Measurements from ENCODE around the gene LRP1B.
"Not testable (repeated sequence)": the region's sequence is repeated elsewhere in the genome, so short reads cannot be mapped to it uniquely, and the experiment has no call there.

LRP1B gene

DNA sequence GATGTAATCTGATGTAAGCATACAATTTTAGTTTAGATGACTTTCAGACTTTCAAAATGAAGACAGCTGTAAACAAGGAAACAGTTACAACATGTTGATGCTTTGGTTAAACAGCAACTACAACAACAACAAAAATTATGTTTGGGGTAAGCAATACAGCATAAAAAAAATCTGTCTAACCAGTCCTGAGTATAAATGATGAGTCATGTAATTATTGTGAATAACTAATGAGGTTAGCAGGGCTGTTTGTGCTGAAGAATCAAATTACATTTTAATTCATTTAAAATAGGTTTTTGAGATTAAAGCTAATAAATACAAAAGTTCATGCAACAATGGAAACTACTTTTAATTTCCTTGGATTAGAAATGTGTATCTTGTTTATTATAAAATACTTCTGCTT, 266.9 kb downstream of the LRP1B start:
- no peak for DNase-seq

DNA sequence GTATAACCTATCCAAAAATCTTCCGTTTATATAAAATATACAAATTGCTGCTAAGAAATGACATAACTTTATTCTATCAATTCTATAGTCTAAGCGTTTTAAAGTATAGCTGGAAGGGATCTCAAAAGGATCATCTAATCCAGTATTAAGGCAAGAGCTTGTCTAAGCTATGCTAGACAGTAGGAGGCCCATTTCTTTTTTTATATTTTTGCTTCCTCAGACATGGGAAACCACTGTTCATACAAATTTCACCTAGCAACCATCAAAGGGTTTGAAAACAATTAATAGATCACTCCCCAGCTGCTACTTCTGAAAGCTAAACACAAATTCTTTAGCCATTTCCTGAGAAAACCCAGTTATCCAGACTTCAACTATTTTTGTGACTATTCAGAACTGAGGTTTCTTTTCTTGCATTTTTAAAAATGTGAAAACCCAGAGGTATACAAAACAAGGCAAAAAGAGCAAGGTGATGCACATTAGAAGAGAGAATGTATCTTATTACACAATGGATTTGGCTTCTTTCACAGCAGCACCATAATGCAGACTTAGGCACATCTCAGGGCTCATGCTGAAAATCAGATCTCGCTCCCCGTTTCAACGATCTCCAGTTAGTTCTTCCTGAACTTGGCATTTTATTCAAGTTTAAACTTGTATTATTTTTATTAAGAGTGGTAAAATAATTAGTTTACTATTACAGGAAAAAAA, 274.4 kb downstream of the LRP1B start:
- no peak for DNase-seq

DNA sequence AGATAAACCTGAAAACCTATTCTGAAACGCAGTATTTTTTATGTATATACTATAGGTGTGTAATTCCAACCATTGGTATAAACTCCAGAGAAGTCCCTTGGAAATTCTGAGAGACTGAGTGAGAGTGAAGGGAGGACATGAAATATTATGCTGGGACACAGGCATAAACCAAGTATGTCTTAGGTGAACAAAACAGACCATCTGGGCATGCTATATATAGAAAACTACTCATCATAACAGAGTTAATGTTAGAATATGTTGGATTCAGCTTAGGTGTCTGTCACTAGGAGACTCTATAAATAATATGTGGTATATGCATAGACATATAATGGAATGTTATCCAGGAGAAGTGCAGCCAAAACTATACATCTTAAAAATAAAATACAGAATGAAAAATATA, 282.6 kb downstream of the LRP1B start:
- DNase-seq: no peak

DNA sequence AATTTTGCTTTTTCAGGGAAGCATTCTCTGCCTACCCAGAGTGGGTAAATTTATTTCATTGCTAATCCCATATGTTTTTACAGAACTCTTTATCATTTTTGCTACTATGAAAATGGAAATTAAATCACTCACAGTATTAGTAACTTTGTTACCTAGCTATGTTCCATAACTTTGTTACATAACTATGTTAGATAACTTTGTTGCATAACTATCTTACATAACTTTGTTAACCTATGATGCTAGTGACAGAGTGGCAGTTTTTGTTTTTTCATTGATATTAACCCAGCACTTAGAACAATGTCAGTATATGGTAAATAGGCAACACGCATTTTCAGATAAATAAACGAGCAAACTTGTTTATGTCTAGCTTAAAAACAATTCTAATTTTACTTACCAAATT, 286.6 kb downstream of the LRP1B start:
- DNase-seq: no peak

DNA sequence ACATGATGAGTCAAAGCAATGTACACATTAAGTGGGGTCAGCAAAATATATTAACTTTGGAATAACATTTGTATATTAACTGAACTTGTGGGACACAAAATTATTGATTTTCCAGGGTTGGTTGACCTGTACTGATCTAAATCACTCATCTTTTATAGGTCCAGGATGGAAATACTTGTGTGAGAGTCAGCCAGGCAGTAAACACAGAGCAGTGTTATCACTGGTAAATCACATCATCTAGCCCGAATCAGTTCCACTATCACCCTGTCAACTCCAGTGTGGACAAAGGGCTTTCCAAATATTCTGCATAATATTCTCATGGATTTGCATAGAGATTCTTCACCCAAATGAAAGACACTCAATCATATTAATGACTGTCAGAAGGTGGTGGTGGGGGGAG, 295.7 kb downstream of the LRP1B start:
- DNase-seq: no peak

DNA sequence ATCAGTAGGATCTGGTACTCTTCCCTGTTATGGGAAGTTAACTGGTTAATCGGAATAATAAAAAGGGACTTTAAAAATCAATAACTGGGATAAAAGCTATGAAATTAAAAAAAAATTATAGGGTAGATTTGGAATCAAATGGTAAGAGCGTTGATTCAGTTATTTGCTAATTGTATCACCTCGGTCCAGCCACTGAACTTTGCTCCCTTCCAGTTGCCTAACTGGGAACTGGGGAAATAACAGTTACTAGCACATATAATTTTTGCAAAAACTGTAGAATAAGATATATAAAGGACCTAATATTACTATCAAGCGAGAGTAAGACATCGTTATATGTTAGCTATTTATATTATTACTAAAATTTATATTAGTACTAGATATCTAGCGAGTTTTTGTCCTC, 302.1 kb downstream of the LRP1B start:
- no peak for DNase-seq

DNA sequence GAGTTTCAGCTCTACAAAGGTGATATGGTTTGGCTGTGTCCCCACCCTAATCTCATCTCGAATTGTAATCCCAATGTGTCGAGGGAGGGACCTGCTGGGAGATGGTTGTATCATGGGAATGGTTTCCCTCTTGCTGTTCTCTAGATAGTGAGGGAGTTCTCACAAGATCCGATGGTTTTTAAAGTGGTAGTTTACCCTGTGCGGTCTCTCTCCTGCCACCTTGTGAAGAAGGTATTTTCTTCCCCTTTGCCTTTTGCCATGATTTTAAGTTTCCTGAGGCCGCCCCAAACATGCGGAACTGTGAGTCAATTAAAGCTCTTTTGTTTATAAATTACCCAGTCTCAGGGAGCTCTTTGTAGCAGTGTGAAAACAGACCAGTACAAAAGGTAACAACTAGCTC, 306.0 kb downstream of the LRP1B start:
- no peak for DNase-seq

DNA sequence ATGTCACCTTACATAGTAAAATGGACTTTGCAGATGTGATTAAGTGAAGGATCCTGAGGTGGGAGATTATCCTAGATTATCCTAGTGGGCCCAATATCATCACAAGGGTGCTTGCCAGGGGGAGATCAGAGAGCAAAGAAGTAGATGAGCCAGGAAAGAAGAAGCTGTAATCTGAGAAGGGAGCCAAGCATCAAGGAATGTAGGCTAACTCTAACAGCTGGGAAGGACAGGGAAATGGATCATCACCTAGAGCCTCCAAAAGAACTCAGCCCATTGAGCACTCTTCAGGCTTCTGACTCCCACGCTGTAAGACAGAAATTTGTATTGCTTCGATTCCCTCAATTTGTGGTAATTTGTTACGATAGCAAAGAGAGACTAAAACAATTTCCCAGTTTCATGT, 309.9 kb downstream of the LRP1B start:
- DNase-seq: no peak

DNA sequence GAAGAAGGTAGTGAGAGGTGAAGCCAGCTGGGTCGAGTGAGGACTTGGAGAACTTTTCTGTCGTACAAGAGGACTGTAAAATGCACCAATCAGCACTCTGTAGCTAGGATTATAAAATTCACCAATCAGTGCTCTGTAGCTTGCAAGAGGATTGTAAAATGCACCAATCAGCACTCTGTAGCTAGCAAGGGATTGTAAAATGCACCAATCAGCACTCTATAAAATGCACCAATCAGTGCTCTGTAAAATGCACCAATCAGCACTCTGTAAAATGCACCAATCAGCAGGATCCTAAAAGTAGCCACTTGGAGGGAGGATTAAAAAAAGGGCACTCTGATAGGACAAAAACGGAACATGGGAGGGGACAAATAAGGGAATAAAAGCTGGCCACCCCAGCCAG, 315.5 kb downstream of the LRP1B start:
- DNase-seq: not testable (repeated sequence)

DNA sequence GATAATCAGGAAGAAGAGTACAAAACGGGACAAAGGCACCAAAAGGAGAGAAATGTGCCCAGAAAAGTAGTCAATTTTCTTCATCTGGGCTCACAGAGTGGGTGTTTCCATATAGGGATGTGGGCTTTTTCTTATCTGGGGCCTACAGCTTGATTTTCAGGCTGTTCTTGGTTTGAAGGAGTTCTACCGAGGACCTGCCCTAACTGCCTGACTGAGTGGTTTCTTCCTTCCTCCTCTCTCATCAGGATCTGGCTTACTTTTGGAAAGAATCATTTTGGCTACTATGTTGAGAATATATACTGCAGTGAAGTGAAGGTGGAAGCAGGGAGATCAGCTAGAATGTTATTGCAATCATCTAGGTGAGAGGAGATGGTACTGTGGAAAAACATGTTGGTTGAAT, 316.7 kb downstream of the LRP1B start:
- no peak for DNase-seq

DNA sequence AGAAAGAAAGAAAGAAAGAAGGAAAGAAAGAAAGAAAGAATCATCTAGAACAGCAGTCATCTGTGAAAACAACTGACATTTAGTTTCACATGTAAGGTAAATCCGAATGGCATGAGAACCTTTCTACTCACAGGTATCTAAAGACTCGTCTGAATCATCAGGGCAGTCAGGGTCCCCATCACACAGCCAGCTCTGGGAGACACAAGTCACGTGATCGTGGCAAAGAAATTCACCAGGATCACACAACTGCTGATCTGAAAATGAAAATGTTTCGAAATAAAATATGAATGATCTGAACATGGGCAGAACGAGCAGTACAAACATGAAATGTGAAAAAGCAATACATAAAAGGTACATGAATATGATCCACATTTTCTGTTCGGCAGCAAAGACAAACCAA, 320.7 kb downstream of the LRP1B start:
- no peak for DNase-seq

DNA sequence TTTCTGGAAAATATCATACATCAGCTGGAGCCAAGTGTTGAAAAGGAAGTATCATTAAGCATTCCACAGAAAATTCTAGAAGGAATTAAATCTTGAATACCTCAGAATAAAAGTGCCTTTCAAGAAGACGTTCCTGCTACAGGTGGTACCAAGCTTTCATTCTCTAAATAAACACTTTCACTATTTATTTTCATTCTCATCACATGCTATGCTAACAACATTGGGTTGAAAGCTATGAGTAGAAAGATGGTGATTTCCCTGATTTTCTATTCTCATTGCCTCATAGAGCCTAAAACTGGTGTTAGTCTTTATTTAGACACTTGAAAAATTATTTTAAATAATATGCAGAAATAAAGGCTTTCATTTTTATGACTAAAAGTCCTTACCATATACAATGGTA, 324.7 kb downstream of the LRP1B start:
- DNase-seq: no peak

DNA sequence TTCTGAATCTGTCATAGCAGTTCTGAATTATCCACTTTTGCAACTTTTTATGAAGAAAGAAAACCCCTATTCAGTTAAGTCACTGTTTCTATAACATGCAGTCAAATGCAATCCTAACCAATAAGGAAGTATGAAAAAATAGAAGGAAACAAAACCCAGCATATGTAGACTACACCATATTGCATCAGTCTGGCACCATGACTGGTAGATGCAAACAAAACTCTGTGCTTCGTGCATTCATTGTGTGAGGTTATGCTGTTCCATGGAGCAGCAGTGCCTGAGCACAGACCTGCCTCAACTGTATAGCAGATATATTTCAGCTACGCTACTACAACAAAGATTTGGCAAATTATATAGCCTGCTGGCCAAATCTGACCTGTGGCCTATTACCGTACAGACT, 325.5 kb downstream of the LRP1B start:
- no peak for DNase-seq

DNA sequence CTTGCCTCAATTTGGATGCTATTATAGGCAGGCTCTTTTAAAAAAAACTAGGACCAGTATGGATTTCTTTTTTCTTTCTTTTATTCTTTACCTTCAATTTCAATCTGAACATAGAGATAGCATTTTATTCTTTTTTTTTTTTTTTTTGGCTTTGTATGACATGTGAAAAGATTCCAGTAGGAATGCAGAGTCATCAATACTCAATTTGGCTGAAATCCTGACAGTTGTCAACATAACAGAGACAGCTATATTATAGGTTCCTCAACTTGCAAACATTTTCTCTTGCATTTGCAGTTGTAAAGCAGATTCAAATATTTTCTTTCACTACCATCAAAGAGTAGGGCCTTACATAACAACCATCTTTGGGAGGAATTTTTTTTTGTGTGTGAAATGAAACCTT, 334.4 kb downstream of the LRP1B start:
- DNase-seq: no peak

DNA sequence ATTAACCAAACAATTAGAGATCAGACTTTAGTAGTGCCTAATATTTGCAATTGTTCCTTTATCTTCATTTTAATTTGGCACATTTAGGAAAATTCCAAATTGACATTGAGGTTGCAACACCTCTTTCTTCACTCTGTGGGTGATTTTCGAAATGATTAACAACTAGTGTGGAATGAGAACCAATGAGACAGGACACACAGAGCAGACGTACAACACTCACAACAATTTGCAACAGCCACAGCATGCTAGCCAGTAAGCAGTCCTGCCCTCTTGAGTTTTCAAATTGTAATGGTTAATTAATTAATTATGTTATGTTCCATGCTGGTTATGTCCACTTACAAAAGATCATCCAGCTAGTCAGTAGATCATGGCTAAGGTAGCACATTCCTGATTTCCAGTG, 339.3 kb downstream of the LRP1B start:
- DNase-seq: no peak

DNA sequence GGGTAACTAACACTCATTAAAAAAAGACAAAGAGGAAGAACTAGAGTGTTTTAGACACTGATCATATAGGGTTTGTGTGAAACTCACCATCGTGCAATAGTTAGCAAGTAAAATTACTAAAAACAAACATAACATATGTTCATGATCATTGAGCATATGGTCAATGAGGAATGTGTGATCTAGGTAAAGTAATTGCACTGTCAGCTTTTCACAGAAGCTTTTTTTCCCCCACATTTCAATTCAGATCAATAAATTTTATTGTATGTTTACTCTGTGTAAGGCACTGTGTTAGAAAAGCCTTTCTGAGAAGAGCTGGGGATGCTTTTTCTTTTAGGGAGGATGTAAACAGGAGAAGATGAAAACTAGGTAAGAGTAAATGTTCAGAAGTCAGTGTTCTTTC, 348.2 kb downstream of the LRP1B start:
- no peak for DNase-seq

DNA sequence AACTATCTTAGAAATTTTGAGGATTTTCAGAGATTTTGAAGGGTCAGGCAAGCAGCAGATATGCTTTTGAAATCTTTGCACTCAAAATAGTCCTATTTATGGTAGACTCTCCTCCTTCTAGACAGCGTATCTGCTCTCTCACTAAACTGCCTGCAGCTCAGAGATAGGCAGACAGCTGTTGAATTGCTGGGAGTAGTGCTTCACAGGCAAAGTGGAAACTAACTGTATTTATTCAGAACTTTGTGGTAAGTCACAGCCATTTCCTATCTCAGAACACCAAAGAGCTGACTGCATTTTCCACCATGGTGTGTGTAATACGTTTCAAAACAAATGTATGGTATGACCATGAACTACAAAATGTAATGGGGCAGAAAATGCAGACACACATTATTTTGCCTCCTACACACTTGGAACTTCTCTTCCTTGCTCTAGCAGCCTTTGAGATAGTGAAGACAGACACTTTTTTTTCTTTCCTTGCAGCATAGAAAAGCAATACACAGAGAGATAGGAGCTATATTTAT, 352.4 kb downstream of the LRP1B start:
- DNase-seq: no peak

DNA sequence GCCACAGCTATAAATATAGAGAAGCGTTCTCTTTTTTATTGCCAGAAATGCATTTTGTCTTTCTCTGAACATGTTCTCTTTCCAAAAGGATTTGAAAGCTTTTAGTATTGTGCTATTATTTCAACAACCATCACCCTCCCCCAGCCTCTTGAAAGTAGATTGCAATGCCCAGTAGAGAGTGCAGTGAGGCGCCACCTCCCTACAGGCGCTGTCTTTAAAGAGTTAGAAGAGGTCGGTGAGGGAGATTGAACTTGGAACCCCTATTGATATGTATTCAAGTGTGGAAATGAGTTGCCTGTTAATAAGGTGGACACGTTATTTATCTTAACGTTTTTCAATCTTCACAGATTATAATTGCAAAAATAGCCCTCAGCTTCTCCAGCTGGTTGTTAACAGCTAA, 360.3 kb downstream of the LRP1B start:
- DNase-seq: no peak

DNA sequence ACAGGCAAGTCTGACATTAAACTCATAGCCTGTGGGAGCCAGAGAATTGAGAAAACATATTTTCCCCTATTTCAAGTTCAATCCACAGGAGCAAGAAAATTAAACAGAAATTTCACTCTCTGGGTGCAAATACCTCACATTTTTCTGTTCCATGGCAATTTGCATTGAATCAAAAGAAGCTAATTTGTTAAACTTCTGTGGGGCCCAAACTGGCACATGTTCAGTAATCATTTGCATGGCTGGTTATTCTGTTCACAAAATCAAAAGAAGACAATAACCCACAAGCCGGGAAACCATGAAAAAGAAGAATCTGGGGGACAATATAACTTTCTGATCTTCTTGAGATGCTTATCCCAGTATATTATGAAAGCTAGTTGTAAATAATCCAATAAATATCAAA, 363.1 kb downstream of the LRP1B start:
- DNase-seq: no peak

DNA sequence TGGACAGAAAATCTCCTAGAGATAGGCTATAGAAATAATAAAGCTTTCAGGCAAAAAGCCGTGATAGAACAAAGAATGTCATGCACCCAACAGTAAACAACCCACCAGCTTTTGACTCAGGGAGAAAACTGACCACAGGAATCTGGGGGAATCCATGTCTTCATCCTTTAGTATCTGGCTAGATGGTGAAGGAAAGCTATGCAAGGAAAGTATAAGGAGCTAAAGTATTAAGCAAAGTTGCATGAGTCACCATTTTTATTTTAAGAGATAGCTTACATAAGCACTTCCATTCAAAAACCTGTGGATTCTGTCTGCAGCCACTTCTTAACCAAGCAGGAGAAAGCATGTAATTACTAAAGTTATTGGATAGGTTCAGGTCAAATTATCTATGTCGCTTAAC, 363.8 kb downstream of the LRP1B start:
- DNase-seq: no peak

DNA sequence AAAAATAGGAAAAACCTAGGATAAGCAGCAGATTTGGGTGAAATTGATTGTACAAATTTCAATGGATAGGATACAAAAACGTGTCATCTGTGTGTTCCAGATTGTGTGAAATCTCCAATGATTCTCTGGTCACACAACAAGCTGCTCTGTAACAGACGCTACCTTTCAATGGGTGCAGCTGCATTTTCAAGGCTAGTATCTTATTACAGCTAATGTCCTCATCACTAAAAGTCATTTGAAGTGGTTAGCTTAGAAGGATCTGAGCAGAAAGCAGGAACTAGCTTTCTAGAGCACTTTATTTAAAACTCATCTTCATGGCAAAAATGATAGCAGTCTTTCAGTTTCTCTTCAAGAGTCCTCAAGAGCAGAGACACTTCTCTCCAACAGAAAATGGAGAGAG, 364.6 kb downstream of the LRP1B start:
- peak; percentile 61 for DNase-seq

DNA sequence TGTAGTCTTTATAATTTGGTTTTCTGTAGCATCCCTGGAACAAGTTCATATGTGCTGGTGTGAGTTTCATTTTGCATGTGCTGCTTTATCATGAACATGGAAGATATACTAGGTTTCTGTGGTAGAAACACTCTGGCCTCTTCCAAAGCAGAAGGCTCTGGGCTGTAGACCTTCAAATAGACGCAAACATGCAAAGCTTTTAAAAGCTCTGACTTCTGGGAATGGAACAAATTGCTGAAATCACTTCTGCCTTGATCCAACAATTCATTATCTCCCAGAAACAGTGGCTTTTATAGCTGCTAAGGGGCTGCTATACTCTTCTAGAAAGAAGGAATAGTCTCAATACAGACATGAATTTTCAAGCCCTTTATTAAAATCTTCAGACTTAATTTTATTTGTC, 382.2 kb downstream of the LRP1B start:
- DNase-seq: no peak

DNA sequence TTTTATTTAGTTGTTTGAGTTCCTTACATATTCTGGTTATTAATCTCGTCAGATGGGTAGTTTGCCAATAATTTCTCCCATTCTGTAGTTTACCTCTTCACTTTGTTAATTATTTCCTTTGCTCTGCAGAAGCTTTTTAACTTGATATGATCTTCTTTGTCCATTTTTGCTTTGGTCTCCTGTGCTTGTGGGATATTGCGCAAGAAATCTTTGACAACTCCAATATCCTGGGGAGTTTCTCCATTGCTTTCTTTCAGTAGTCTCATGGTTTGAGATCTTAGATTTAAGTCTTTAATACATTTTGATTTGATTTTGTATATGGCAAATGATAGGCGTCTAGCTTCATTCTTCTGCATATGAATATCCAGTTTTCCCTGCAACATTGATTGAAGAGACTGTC, 389.2 kb downstream of the LRP1B start:
- DNase-seq: no peak

DNA sequence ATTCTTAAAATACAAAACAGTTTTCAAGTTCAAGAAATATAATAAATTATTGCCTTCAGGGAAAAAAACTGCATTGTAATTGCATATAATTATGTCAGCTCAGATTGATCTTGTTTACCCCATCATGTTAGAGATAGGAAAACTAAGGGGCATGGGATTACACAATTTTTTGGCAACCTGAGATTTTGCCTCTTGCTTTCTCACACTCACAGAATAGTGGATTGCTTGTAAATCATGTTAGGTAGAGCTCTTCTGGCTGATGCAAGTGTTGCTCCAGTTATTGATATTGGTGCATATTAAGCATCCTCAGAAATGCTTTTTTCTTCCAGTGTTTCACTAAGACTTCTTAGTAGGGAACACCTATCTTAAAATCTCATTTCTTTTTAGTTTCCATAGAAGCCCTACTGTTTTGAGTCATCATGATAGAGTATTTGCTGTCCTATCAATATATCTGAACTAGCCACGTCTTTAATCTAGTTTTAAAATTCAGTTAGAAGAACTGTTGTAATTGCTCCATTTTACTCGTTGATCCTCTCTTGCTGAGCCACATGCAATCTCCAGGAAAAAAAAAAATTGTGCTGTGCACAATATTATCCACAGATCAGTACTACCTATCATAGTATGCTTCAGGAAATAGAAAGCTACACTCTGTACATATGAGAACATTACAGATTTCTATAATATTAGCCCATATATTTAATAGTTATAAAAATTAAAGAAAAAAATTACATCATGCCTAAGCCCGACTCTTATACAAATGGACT, 393.1 kb downstream of the LRP1B start:
- DNase-seq: no peak

DNA sequence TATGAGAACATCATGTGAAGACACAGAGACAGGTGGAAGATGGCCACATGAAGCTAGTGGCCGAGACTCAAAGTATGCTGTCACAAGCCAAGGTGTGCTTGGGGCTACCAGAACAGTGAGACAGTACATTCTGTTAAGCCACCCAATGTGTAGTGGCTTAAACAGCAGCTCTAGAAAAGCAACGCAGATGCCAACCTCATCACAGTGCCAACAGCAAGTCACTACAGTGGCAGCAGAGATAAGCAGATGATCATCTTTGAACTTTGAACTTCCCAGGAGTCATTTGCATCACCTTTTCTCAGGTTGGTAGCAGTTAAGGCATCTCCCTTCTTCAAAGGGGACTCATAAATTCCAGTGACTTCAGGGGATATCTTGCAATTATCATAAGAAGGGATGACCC, 394.4 kb downstream of the LRP1B start:
- no peak for DNase-seq

All from NCI-H1436 (cell line).